Endometrium (tissue), 2 donors: ENCODE measurements around the gene CMC4.

ENCODE experiments used
- FAIRE-seq: peaks from 2 replicates; lab custom pipeline; 2012; peaks lifted over from hg19 to GRCh38; lab: Jason Lieb, UNC
- donor health status: control.
- donor health status: control.

The CMC4 gene

GRCh38 chrX:155053656-155054055 lies 17.3 kb downstream of the CMC4 start:
- FAIRE-seq: no peak

GRCh38 chrX:155052738-155053498 lies 18.0 kb downstream of the CMC4 start:
- FAIRE-seq: no peak

- no peak for FAIRE-seq
These were observed 21.8 kb downstream of the CMC4 start for GRCh38 chrX:155048977-155049619.

- FAIRE-seq: no peak
These were observed 24.0 kb downstream of the CMC4 start for GRCh38 chrX:155046811-155047528.

- no peak for FAIRE-seq
These were observed 24.7 kb downstream of the CMC4 start for GRCh38 chrX:155046129-155046810.

- FAIRE-seq: no peak
These were observed 35.2 kb downstream of the CMC4 start for GRCh38 chrX:155035688-155036087.

- no peak for FAIRE-seq
These were observed 39.3 kb downstream of the CMC4 start for GRCh38 chrX:155031657-155032056.

GRCh38 chrX:155028877-155029291 lies 42.1 kb downstream of the CMC4 start:
- FAIRE-seq: no peak

GRCh38 chrX:155028129-155028528 lies 42.8 kb downstream of the CMC4 start:
- no peak for FAIRE-seq

GRCh38 chrX:155027509-155028066 lies 43.3 kb downstream of the CMC4 start:
- no peak for FAIRE-seq

- FAIRE-seq: no peak
These were observed 44.0 kb downstream of the CMC4 start, which contains the start of gene FUNDC2 for GRCh38 chrX:155026727-155027508. FUNDC2 (plus strand) TSS chrX:155026844; CDS start chrX:155026939, 95 bp downstream.

- FAIRE-seq: no peak
These were observed 44.6 kb downstream of the CMC4 start for GRCh38 chrX:155026420-155026726.

- no peak for FAIRE-seq
These were observed 46.8 kb downstream of the CMC4 start for GRCh38 chrX:155023907-155024833.

GRCh38 chrX:155022585-155022984 lies 48.4 kb downstream of the CMC4 start, which contains the start of gene F8:
F8 (minus strand) TSS chrX:155022723; CDS start chrX:155022552, 171 bp downstream.
- no peak for FAIRE-seq

GRCh38 chrX:155020591-155020990 lies 50.3 kb downstream of the CMC4 start:
- FAIRE-seq: no peak
